Kidney epithelial cell (primary cell): Measurements from ENCODE around the gene ANKLE2. TPM values are rescaled to one million over a fixed set of nuclear protein-coding genes. Genes with fewer than 3 reads are reported as not detected.

Experiments
- DNase-seq: peaks from one replicate; pipeline ENCODE4 v3.0.0-alpha.2; 2010; ENCODE audit warnings: low read depth
- H3K27me3 ChIP-seq: 2 replicates; pipeline ENCODE4 v1.6.0; 2011; ENCODE audit warnings: low read length; ENCODE audit not compliant: control insufficient read depth, insufficient read depth
- H3K36me3 ChIP-seq: 2 replicates; pipeline ENCODE4 v1.5.1; 2011; ENCODE audit warnings: low read length; ENCODE audit not compliant: control insufficient read depth, insufficient read depth
- H3K4me3 ChIP-seq: 2 replicates; pipeline ENCODE4 v1.5.1; 2011; ENCODE audit warnings: low read depth, mild to moderate bottlenecking, control low read depth, low read length
- total RNA-seq: library from RNA; depleted of rRNA; stranded (reverse); fragments of >200 nt; gene quantifications from 2 replicates; pipeline ENCODE4 v1.2.3, GENCODE V29; 2015
- TF ChIP-seq, protein P1 (sequence below): IDR thresholded peaks from 2 replicates; pipeline ENCODE4 v1.5.1; 2011; ENCODE audit warnings: mild to moderate bottlenecking, moderate library complexity, low read length, control low read depth, inconsistent platforms; ENCODE audit not compliant: insufficient read depth, poor library complexity, severe bottlenecking

The ANKLE2 gene
- total RNA-seq, 1 donor from 2014 or later = 115 TPM

DNA sequence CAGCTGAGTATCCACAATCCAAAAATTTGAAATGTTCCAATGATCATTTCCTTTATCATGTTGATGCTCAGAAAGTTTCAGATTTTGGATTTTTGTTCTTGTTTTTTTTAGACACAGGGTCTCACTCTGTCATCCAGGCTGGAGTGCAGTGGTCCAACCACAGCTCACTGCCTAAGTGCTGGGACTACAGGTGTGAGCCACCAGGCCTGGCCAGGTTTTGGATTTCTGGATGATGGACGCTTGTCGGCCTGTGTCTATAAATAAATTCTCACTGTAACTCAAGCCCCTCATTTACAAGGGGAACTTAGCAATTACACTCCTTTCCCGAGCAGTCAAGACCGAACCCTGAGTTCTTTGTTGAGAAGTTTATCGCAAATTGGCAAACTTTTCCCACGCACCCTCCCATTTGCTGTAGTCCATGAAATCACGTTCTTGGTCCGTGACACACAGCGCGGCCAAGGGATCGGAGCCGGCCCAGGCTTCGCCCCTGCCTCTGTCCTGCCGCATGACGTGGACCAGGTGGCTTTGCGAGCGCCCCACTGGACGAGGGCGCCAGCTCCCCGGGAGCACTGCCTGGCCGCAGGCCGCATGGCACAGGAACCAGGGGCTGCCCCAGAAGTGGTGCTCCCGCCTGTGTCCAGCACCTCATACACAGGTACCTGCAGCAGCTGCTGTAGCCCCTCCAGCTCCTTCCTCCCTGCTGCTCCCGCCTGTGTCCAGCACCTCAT, 14.0 kb upstream of the ANKLE2 start:
- TF ChIP-seq, protein P1, sequence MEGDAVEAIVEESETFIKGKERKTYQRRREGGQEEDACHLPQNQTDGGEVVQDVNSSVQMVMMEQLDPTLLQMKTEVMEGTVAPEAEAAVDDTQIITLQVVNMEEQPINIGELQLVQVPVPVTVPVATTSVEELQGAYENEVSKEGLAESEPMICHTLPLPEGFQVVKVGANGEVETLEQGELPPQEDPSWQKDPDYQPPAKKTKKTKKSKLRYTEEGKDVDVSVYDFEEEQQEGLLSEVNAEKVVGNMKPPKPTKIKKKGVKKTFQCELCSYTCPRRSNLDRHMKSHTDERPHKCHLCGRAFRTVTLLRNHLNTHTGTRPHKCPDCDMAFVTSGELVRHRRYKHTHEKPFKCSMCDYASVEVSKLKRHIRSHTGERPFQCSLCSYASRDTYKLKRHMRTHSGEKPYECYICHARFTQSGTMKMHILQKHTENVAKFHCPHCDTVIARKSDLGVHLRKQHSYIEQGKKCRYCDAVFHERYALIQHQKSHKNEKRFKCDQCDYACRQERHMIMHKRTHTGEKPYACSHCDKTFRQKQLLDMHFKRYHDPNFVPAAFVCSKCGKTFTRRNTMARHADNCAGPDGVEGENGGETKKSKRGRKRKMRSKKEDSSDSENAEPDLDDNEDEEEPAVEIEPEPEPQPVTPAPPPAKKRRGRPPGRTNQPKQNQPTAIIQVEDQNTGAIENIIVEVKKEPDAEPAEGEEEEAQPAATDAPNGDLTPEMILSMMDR = no peak
- no peaks in the 10 kb centered on the region for H3K27me3 ChIP-seq
- H3K36me3 ChIP-seq = peaks cover 6% of the 10 kb centered on the region
- DNase-seq = no peak
- no peak overlapping the region for H3K4me3 ChIP-seq

DNA sequence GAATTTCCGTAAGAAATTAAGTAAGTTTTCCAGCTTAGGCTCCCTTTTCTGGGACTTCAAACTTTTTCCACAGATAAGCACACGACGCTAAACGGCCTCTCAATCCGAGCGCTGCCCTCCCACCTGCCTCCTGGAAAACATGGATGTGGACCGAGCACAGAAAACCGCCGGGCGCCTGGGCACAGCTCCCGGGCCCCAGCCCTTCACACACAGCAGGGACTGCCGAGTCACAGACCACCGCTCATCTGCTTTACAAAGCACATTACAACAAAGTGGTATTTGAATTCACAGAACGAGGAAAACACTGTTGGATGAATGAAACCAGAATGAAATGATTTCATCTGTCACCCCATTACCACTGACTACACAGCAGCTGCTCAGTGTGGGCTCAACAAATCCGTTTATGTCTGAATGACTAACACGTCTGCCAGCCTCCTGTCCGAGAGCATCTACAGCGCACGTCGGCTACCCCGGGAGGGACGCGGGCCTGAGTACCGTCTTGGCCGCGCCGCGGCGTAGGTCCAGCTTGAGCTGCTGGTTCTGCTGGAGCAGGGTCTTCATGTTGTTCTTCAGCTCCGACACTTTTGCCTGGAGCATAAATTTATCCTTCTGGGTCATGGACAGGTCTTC, 13.1 kb upstream of the ANKLE2 start:
- Histone ChIP-seq H3K4me3 (no peak overlapping the region), H3K27me3 (no peaks in the 10 kb centered on the region), H3K36me3 (peaks cover 3% of the 10 kb centered on the region)
- TF ChIP-seq, protein P1 = no peak
- DNase-seq = no peak

DNA sequence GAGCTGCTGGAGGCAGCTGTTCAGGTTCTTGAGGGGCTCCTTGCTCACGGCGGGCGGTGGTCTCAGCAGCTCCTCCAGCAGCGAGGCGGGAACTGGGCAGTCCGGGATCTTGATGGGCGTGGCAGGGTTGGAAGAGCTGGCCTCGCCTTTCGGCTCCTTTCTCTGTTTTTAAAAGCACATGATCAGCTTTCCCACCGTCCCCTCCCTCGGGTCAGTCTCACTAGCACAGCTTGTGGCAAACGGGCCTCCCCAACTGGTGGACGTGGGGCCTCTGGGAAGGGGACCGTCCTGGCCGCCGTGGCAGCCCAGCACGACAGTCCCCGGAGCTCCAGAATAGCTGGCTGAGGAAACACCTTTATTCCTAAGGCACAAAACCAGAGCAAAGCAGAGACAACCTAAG, 12.5 kb upstream of the ANKLE2 start:
- no peak for DNase-seq
- Histone ChIP-seq H3K36me3 (peaks cover 3% of the 10 kb centered on the region), H3K4me3 (no peak overlapping the region), H3K27me3 (no peaks in the 10 kb centered on the region)
- TF ChIP-seq, protein P1 = no peak

DNA sequence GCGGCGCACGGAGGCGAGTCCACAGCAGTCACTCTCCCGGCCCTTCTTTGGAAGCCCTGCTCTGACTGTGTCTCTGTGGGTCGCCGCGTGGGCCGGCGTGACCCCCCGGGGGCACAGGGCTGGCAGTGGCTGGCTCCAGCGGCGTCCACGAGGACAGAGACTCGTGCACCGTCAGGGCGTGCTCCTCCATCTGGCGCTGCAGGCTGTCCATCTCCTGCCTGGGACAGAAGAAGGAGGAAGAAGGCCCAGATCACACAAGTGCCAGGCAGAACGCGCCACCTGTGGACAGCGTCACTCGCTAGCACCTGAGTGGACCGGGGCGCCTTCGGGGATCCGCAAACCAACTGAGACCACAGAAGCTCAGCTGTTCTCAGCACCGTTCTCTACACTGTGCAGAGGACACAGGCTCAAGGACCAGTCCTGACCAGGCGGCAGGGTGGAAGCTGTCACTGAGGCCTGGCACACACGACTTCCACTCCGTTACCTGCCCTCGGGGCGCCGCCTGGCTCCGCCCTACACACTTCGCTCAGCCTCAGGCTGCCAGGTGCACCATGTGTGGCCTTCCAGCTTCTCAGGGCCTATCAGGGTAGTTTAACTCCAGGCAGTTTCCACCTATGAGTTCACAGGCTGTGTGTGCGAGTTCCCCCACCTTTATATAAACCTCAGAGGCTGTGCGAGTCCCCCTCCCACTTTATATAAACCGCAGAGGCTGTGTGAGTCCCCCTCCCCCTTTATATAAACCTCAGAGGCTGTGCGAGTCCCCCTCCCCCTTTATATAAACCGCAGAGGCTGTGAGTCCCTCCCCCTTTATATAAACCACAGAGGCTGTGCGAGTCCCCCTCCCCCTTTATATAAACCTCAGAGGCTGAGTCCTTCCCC, 11.7 kb upstream of the ANKLE2 start:
- no peak for DNase-seq
- Histone ChIP-seq H3K27me3 (no peaks in the 10 kb centered on the region), H3K36me3 (peaks cover 3% of the 10 kb centered on the region), H3K4me3 (no peak overlapping the region)
- TF ChIP-seq, protein P1 = no peak

DNA sequence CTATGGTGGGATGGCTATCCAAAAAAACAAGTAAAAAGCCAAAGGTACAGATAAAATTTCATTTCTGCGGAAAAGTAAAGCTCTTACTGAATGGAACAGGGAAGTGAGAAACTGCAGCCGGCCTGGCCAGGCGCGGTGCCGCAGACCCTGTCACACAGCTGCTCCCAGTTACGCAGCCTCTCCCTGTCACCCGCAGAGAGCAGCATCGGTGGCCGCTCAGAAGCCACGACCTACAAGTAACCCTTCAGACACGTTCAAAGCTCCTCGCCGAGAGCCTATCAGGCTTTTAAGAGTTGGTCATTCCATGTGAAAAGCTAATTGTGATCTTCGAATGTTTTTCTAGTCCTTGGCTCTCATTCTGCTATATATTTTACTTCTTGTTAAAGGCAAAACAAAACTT, 11.0 kb upstream of the ANKLE2 start:
- TF ChIP-seq, protein P1 = no peak
- Histone ChIP-seq H3K36me3 (peaks cover 3% of the 10 kb centered on the region), H3K4me3 (no peak overlapping the region), H3K27me3 (no peaks in the 10 kb centered on the region)
- DNase-seq = no peak
